Activated naive CD8-positive, alpha-beta T cell treated with anti-CD3 and anti-CD28 coated beads, Interleukin-2, amount 10 ng/mL, durations not matched to agents 7 days and 5 days (primary cell): ENCODE measurements around the gene PAGR1. TPM values are rescaled to one million over a fixed set of nuclear protein-coding genes. Genes with fewer than 3 reads are reported as not detected.

Experiments used
- total RNA-seq, 2 experiments: library from RNA; stranded (reverse); gene quantifications; one replicate each; pipeline ENCODE4 v1.2.3, GENCODE V29; 2021

The PAGR1 gene
- total RNA-seq, 2 experiments from 2014 or later = 29.8 to 34.3 TPM

Other genes with a start within 250 kb of the PAGR1 start
- gene SPN, start 152.9 kb upstream of the PAGR1 start, total RNA-seq = 100 to 1,000 TPM; 255 to 263 TPM
- 10 to 100 TPM in 1 of 2 experiments, 1 to 10 TPM in 1; 7.4 to 10.0 TPM for gene QPRT, start 137.0 kb upstream of the PAGR1 start, total RNA-seq
- 10 to 100 TPM; 84.2 to 88.0 TPM for gene C16orf54, start 70.2 kb upstream of the PAGR1 start, total RNA-seq
- gene ZG16, start 37.9 kb upstream of the PAGR1 start, total RNA-seq = not detected
- gene KIF22, start 25.4 kb upstream of the PAGR1 start, total RNA-seq = 100 to 1,000 TPM; 191 to 199 TPM
- gene MAZ, start 9.6 kb upstream of the PAGR1 start, total RNA-seq = 100 to 1,000 TPM; 395 to 418 TPM
- gene PRRT2, start 4.0 kb upstream of the PAGR1 start, total RNA-seq = 1 to 10 TPM; 2.2 to 2.3 TPM
- gene MVP, start 4.3 kb downstream of the PAGR1 start, total RNA-seq = 100 to 1,000 TPM; 130 to 136 TPM
- 10 to 100 TPM; 65.0 to 74.7 TPM for gene CDIPT, start 47.1 kb downstream of the PAGR1 start, total RNA-seq
- gene SEZ6L2, start 83.4 kb downstream of the PAGR1 start, total RNA-seq = not detected
- gene ASPHD1, start 84.3 kb downstream of the PAGR1 start, total RNA-seq = under 1 TPM in 1 of 2 experiments, not detected in 1; 0.42 TPM
- gene KCTD13, start 110.1 kb downstream of the PAGR1 start, total RNA-seq = 10 to 100 TPM; 49.7 to 50.0 TPM
- 10 to 100 TPM; 67.8 to 74.5 TPM for gene TMEM219, start 145.9 kb downstream of the PAGR1 start, total RNA-seq
- 10 to 100 TPM; 51.6 to 53.4 TPM for gene TAOK2, start 157.7 kb downstream of the PAGR1 start, total RNA-seq
- gene HIRIP3, start 179.5 kb downstream of the PAGR1 start, total RNA-seq = 10 to 100 TPM; 35.1 to 37.3 TPM
- 100 to 1,000 TPM; 113 to 118 TPM for gene INO80E, start 180.1 kb downstream of the PAGR1 start, total RNA-seq
- not detected for gene DOC2A, start 194.9 kb downstream of the PAGR1 start, total RNA-seq
- gene C16orf92, start 207.0 kb downstream of the PAGR1 start, total RNA-seq = not detected
- gene TLCD3B, start 215.1 kb downstream of the PAGR1 start, total RNA-seq = 1 to 10 TPM; 3.9 to 5.5 TPM
- 1,000 to 10,000 TPM; 1,486 to 1,632 TPM for gene ALDOA, start 249.6 kb downstream of the PAGR1 start, total RNA-seq